HL-60/S4 treated with retinoic acid at 250 ng/mL for 4 days and 3 days (cell line): Measurements from ENCODE around the gene PLCXD3.
"Not testable (repeated sequence)": the region's sequence is repeated elsewhere in the genome, so short reads cannot be mapped to it uniquely, and the experiment has no call there.

Experiments used
- in situ Hi-C: fragments of 300-500 bp; cut with MboI; formaldehyde crosslinking; loops from 2 replicates; pipeline ENCODE4 v1.7.0; 2022; ENCODE audit warnings: low sequenced_read_pairs

PLCXD3 gene

DNA sequence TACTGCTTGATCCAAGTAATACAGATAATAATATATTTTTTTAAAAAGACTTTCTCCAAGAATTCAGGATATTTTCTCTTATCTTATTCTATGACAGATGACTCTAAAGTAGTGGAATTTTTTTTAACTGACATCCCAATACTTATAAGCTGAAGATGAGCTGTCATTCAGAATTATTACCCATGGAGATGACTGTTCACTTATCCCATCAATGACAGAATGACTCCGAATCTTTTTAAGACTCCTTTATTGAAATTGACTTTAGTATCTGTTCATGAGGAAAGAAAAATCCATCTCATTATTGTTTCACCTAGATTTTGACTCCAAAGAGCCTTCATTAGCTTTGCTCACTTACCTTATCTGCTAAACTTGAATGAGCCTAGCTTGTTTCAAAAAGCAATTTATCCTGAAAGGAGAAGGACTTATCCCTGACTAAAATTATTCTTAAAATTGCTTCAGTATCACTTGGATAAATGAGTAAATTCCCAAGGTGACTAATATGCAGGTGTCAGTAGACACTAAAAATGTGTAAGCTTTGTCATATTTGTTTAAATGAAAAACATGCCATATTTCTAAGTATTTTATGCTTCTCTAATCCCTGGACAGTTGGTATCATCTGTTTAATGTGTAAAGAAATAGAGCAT lies 146.9 kb downstream of the PLCXD3 start:
- in situ Hi-C loops: no loop called here

- in situ Hi-C loops: no loop called here
Observed at GRCh38 chr5:41356786-41357185, 153.6 kb downstream of the PLCXD3 start.

DNA sequence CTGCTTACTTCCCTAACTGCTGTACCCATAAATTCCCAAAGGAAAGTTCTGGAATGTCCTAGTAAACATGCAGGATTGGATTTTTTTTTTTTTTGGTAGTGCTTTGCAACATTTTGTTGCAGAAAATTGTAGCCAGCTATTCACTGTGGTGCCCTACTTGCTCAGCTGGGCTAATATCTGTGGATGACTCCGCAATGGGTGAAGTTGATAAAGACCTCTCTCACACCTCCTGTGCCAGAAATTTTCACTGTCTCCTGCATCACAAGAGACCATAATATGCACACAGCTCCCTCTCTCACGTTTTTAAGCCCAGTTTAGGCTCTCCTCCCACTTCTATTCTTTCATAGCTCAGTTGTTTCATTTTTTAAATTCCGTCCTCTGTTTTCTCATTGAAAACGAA lies 160.6 kb downstream of the PLCXD3 start:
- in situ Hi-C loops: no loop called here

- in situ Hi-C loops: no loop called here
Observed at GRCh38 chr5:41347569-41347968, 162.8 kb downstream of the PLCXD3 start.

DNA sequence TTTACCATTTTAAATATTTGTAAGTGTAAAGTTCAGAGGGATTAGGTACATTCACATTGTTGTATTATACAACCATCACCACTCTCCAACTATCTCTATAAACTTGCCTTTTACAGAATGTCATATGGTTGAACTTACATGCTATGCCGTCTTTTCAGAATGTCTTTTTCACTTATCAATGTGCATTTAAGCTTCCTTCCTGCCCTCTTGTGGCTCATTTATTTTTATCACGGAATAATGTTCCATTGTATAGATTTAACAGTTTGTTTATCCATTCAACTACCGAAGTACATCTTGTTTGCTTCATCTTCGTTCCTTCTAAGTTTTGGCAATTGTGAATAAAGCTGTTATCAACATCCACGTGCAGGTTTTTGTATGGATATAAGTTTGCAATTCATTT lies 163.8 kb downstream of the PLCXD3 start:
- in situ Hi-C loops: no loop called here

DNA sequence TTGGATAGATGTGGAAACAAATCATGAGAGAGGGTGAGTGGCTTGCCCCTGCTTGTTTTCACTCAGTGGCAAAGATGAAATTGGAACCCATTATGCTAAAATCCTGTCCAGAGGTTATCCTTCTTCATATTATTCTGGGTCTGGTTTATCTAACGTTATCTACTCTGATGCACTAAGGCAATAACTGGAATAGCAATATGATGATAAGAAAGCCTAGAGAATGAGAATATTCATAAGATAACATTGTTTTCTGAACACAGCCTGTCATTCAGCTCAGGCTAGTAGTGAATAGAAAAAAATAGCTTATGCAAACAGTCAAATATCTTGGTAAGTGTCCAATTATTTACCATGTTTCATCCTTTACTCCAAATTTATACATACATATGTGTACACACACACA lies 165.1 kb downstream of the PLCXD3 start:
- in situ Hi-C loops: no loop called here

DNA sequence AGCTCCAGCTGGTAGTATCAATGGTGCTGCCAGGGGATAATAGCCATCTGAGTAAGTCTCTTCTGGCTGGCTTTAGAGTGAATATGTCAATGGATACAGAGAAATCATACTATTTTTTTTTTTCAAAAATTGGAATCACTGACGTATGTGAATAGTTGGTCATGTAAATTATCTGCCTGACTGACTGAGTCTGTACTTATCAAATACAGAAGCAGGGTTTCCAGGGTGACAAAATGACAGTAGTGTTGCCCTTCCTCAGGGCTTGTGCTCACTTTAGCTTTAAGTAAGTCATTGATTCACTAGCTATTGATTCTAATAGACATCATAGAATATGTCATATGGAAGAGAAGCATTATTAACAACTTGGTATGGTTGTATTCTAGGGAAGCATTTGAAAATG lies 171.1 kb downstream of the PLCXD3 start:
- in situ Hi-C loops: no loop called here

GRCh38 chr5:41338136-41338675 lies 172.2 kb downstream of the PLCXD3 start:
- in situ Hi-C loops: no loop called here

DNA sequence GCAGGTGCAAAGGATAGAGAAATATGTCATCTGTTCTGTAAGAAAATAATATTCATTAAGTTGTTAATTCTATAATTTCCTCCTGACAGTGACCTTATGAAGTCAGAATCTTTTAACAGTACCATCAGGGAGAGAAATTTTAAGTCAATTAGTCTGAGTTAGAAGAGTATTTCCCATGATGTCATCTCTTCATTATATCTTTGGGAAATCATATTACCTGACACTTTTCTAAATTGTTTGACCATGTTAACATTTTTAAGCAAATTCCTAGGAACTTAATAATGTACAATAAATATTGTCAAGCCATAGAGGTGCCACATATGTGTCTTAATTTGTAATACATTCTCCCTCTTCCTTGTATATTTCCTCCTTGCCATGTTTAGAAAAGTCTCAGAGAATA lies 172.7 kb downstream of the PLCXD3 start:
- in situ Hi-C loops: no loop called here

DNA sequence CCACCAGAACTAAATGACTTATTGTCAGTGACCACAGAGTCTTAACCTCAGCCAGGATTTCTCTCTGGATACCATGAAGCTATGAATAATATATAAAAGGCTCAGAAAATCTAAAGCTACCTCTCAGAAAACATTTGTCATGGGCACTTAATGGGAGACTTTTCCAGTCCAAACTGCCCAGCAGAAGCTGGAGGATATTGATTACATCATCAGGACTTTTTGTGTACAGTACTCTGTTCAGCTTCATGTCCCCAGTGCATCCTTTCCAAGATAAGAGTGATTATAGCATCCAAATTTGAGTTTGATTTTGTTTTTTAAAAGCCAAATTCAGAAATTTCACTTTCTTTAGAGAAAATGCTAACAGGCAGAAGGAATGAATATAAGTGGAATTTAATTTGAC lies 173.2 kb downstream of the PLCXD3 start:
- in situ Hi-C loops: no loop called here

- in situ Hi-C loops: no loop called here
Observed at GRCh38 chr5:41336471-41336870, 173.9 kb downstream of the PLCXD3 start.

DNA sequence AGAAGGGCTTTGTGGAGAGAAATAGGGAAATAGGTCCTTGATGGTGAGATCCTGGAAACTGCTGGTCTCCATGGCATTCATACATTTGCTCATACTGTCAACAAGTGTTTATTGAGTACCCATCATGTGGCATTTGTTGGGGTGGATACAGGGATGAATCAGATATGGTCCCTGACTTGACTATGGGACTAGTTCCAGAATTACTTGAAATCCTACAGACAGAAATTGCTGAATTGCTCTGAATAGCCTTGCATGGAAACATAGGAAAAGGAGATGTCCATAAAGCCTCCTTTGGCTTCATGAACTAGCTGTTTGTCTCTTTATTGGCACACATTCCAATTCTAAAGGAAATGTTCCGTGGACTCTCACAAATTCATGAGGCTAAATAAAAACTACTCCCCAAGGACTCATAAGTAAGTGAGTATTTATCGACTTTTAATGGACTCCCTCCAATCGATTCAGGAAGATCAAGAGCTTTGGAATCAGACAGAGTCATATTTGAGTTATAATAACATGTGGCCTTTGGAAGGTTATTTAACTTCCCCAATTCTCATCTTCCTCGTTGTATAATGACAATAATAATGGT lies 174.7 kb downstream of the PLCXD3 start:
- in situ Hi-C loops: no loop called here

GRCh38 chr5:41334758-41335157 lies 175.6 kb downstream of the PLCXD3 start:
- in situ Hi-C loops: no loop called here

- in situ Hi-C loops: no loop called here
Observed at GRCh38 chr5:41334221-41334620, 176.2 kb downstream of the PLCXD3 start.

DNA sequence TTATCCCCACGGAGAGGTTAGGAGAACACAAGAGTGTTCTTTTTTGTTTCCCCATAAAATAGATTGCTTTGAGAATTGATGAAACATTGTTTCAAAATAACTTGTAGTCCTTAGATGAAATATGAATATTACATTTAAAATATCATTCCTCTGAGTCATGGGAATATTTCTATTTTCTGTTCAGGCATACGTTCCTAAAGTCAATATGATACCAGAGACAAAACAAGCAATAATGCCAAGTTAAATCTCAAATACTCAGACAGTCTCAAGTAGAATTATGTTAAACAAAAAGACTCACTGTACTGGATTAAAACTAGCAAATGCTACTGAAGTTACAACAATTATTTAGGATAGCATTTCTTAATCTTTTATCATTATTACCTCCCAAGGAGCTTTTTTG lies 185.3 kb downstream of the PLCXD3 start:
- in situ Hi-C loops: no loop called here

DNA sequence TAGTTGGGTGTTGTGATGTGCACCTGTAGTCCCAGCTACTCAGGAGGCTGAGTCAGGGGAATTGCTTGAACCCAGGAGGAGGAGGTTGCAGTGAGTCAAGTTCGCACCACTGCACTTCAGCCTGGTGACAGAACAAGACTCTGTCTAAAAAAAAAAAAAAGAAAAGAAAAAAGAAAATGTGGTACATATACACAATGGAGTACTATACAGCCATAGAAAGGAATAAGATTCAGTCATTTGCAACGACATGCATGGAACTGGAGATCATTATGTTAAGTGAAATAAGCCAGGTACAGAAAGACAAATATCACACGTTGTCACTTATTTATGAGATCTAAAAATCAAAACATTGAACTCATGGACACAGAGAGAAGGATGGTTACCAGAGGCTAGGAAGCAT lies 187.6 kb downstream of the PLCXD3 start:
- in situ Hi-C loops: not testable (repeated sequence)

DNA sequence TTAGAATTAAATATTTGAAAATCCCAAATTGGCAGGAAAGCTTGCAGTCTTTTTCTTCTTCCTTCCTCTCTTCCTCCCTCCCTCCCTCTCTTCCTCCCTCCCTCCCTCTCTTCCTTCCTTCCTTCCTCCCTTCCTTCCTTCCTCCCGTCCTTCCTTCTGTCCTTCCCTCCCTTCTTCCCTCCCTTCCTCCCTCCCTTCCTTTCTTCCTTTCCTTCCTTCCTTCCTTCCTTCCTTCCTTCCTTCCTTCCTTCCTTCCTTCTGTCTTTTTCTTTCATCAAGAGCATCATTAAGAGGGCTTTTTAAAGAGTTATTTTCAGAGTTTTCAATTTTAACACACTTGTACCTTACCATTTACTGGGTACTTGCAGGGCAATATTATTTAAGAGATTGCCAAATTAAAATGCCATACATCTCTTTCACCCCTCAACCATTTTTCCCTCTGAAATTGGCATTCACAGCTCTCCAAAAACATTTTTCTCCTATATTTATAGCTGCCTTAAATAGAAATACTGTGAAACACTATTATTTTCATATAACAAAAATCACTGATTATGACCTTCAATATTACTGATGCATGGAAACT lies 197.8 kb downstream of the PLCXD3 start:
- in situ Hi-C loops: no loop called here

GRCh38 chr5:41312066-41312465 lies 198.3 kb downstream of the PLCXD3 start:
- in situ Hi-C loops: no loop called here

GRCh38 chr5:41309275-41309674 lies 201.1 kb downstream of the PLCXD3 start:
- in situ Hi-C loops: no loop called here

DNA sequence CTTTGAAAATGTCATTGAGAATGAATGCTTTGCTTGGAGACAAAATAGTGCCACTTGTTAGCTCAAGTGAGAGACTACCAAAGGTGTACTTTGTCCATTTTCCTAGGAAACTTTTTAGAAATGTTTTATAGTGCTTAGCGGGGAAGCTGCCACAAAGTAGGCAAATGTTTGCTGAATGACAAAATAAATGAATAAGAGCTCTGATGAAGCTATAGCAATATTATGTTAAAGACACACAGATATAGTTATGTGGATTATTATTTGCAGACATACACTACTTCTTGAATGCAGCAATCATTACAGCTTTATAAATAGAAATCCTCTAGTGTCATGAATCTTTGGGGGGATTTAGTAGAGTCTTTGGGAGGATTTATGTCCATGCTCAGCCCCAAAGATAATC lies 204.4 kb downstream of the PLCXD3 start:
- in situ Hi-C loops: no loop called here

DNA sequence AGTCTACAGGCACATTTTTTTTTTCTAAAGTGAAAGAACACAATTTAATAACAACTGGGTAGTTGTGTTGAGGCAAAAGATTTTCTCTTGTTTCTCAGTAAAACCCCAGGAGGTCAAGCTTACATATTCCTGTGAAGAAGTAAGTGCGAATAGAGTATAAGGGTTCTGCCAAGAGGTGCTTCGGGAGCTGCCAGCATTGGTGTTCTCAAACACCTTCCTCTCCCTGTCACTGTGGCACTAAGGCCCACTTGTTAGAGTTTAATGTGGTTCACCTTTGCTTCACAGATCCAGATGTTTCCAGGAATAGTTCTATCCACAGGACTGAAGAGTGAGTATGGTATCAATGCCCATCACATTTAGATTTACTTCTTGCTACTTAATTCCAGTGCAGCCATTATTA lies 205.3 kb downstream of the PLCXD3 start:
- in situ Hi-C loops: no loop called here

GRCh38 chr5:41296066-41296465 lies 214.3 kb downstream of the PLCXD3 start:
- in situ Hi-C loops: no loop called here
